ENCODE results near the gene INHBC.

Gene INHBC

GRCh38 chr12:57454213-57454565 is 19.6 kb downstream of the INHBC start:
- Histone ChIP-seq H3K27me3 (ENCODE audit: low read depth) (no peaks in the 10 kb centered on the region), H3K4me1 (peaks cover 12% of the 10 kb centered on the region), H3K9me3 (no peaks in the 10 kb centered on the region), H3K4me3 (no peak overlapping the region), H3K36me3 (replicated peaks) (no peaks in the 10 kb centered on the region)
- in situ Hi-C loops (cut with MboI; ENCODE audit: low sequenced_read_pairs): no loop called here
- no peak for DNase-seq (ENCODE audit: low spot score in 2 of 2)

GRCh38 chr12:57454566-57455373 is 20.2 kb downstream of the INHBC start, which contains the start of gene INHBE:
INHBE (plus strand) TSS chr12:57455307; CDS start chr12:57455537, 230 bp downstream.
- in situ Hi-C loops (cut with MboI; ENCODE audit: low sequenced_read_pairs): loop anchor here (5.0 kb wide), 1 partner anchor 192 kb away; no protein-coding TSS in a partner anchor
- Histone ChIP-seq H3K27me3 (ENCODE audit: low read depth) (no peaks in the 10 kb centered on the region), H3K9me3 (no peaks in the 10 kb centered on the region), H3K4me3 (peak within 1 kb of the TSS; percentile 12), H3K36me3 (replicated peaks) (no peaks in the 10 kb centered on the region), H3K4me1 (peaks cover 12% of the 10 kb centered on the region)
- DNase-seq (ENCODE audit: low spot score in 2 of 2): peak in 1 of 2 experiments; percentile 54

DNA sequence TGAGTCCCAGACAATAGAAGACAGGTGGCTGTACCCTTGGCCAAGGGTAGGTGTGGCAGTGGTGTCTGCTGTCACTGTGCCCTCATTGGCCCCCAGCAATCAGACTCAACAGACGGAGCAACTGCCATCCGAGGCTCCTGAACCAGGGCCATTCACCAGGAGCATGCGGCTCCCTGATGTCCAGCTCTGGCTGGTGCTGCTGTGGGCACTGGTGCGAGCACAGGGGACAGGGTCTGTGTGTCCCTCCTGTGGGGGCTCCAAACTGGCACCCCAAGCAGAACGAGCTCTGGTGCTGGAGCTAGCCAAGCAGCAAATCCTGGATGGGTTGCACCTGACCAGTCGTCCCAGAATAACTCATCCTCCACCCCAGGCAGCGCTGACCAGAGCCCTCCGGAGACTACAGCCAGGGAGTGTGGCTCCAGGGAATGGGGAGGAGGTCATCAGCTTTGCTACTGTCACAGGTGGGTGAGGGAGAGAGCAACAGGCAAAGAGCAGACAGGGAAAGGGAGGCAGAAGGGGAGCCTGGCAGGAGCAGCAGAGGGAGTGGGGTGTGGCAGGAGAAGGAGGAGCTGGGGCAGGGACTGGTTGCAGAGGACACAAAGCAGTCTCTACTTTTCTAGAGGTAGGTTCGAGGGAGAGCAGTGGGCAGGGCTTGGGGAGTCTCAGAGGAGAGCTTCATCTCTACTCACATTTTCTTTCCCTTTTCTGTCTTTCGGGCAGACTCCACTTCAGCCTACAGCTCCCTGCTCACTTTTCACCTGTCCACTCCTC is 21.0 kb downstream of the INHBC start:
- H3K4me1 ChIP-seq: peaks cover 12% of the 10 kb centered on the region
- no peaks in the 10 kb centered on the region for H3K36me3 ChIP-seq (replicated peaks)
- no peaks in the 10 kb centered on the region for H3K27me3 ChIP-seq (ENCODE audit: low read depth)
- peak overlapping the region; percentile 12 for H3K4me3 ChIP-seq
- no peak for DNase-seq (ENCODE audit: low spot score in 2 of 2)
- H3K9me3 ChIP-seq: no peaks in the 10 kb centered on the region
- in situ Hi-C loops (cut with MboI; ENCODE audit: low sequenced_read_pairs): loop anchor here (5.0 kb wide), 1 partner anchor 193 kb away; no protein-coding TSS in a partner anchor

DNA sequence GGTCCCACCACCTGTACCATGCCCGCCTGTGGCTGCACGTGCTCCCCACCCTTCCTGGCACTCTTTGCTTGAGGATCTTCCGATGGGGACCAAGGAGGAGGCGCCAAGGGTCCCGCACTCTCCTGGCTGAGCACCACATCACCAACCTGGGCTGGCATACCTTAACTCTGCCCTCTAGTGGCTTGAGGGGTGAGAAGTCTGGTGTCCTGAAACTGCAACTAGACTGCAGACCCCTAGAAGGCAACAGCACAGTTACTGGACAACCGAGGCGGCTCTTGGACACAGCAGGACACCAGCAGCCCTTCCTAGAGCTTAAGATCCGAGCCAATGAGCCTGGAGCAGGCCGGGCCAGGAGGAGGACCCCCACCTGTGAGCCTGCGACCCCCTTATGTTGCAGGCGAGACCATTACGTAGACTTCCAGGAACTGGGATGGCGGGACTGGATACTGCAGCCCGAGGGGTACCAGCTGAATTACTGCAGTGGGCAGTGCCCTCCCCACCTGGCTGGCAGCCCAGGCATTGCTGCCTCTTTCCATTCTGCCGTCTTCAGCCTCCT is 21.6 kb downstream of the INHBC start:
- no peaks in the 10 kb centered on the region for H3K27me3 ChIP-seq (ENCODE audit: low read depth)
- in situ Hi-C loops (cut with MboI; ENCODE audit: low sequenced_read_pairs): loop anchor here (5.0 kb wide), 1 partner anchor 194 kb away; no protein-coding TSS in a partner anchor
- DNase-seq (ENCODE audit: low spot score in 2 of 2): peak; percentile 53 to 78
- H3K4me3 ChIP-seq: peak overlapping the region; percentile 12
- H3K9me3 ChIP-seq: no peaks in the 10 kb centered on the region
- peaks cover 12% of the 10 kb centered on the region for H3K4me1 ChIP-seq
- no peaks in the 10 kb centered on the region for H3K36me3 ChIP-seq (replicated peaks)

GRCh38 chr12:57456737-57457490 is 22.3 kb downstream of the INHBC start:
- in situ Hi-C loops (cut with MboI; ENCODE audit: low sequenced_read_pairs): loop anchor here (5.0 kb wide), 1 partner anchor 195 kb away; no protein-coding TSS in a partner anchor
- peaks cover 12% of the 10 kb centered on the region for H3K4me1 ChIP-seq
- no peaks in the 10 kb centered on the region for H3K36me3 ChIP-seq (replicated peaks)
- DNase-seq (ENCODE audit: low spot score in 2 of 2): no peak
- no peak overlapping the region for H3K4me3 ChIP-seq
- no peaks in the 10 kb centered on the region for H3K27me3 ChIP-seq (ENCODE audit: low read depth)
- H3K9me3 ChIP-seq: no peaks in the 10 kb centered on the region

DNA sequence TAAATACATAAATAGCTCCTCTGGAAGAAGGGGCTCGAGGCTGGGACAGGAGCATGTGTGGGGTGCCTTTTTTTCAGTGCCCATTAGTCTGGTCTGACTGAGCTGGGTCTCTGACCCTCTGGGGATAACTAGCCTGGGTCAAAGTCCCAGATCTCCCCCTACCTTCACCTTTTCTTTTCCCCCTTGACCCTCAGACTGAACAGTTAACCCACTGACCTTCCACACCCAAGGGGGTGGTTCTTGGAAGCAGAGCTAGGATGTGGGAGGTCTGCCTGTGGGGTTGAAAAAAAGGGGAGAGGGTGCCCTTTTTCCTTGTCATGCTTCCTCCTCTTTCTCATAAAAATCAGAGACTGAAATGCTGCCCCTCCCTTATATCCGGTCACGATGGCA is 24.1 kb downstream of the INHBC start:
- peaks cover 17% of the 10 kb centered on the region for H3K4me1 ChIP-seq
- DNase-seq (ENCODE audit: low spot score in 2 of 2): no peak
- in situ Hi-C loops (cut with MboI; ENCODE audit: low sequenced_read_pairs): loop anchor here (5.0 kb wide), 1 partner anchor 196 kb away; no protein-coding TSS in a partner anchor
- H3K27me3 ChIP-seq (ENCODE audit: low read depth): no peaks in the 10 kb centered on the region
- H3K4me3 ChIP-seq: peak overlapping the region; percentile 49
- H3K9me3 ChIP-seq: no peaks in the 10 kb centered on the region
- no peaks in the 10 kb centered on the region for H3K36me3 ChIP-seq (replicated peaks)

- Histone ChIP-seq H3K36me3 (replicated peaks) (no peaks in the 10 kb centered on the region), H3K4me1 (peaks cover 17% of the 10 kb centered on the region), H3K9me3 (no peaks in the 10 kb centered on the region), H3K27me3 (ENCODE audit: low read depth) (no peaks in the 10 kb centered on the region), H3K4me3 (peak overlapping the region; percentile 49)
- in situ Hi-C loops (cut with MboI; ENCODE audit: low sequenced_read_pairs): loop anchor here (5.0 kb wide), 1 partner anchor 197 kb away; no protein-coding TSS in a partner anchor
- DNase-seq (ENCODE audit: low spot score in 2 of 2): peak; percentile 92 to 97
Observed at GRCh38 chr12:57459055-57459749, 24.6 kb downstream of the INHBC start.

GRCh38 chr12:57459750-57460467 is 25.3 kb downstream of the INHBC start, which contains the start of gene GLI1:
GLI1 (plus strand) TSS chr12:57459785; CDS start chr12:57463692, 3,907 bp downstream.
- peak within 1 kb of the TSS; percentile 49 for H3K4me3 ChIP-seq
- no peaks in the 10 kb centered on the region for H3K9me3 ChIP-seq
- H3K36me3 ChIP-seq (replicated peaks): no peaks in the 10 kb centered on the region
- peaks cover 5% of the 10 kb centered on the region; the same call in 1 of the 2 replicates for H3K27me3 ChIP-seq (ENCODE audit: low read depth)
- in situ Hi-C loops (cut with MboI; ENCODE audit: low sequenced_read_pairs): loop anchor here (5.0 kb wide), 1 partner anchor 198 kb away; no protein-coding TSS in a partner anchor
- peaks cover 13% of the 10 kb centered on the region for H3K4me1 ChIP-seq
- peak in 1 of 2 experiments; percentile 38 for DNase-seq (ENCODE audit: low spot score in 2 of 2)

- in situ Hi-C loops (cut with MboI; ENCODE audit: low sequenced_read_pairs): no loop called here
- DNase-seq (ENCODE audit: low spot score in 2 of 2): peak in 1 of 2 experiments; percentile 27
- H3K4me1 ChIP-seq: peaks cover 11% of the 10 kb centered on the region
Observed at GRCh38 chr12:57460468-57460784, 25.8 kb downstream of the INHBC start.

DNA sequence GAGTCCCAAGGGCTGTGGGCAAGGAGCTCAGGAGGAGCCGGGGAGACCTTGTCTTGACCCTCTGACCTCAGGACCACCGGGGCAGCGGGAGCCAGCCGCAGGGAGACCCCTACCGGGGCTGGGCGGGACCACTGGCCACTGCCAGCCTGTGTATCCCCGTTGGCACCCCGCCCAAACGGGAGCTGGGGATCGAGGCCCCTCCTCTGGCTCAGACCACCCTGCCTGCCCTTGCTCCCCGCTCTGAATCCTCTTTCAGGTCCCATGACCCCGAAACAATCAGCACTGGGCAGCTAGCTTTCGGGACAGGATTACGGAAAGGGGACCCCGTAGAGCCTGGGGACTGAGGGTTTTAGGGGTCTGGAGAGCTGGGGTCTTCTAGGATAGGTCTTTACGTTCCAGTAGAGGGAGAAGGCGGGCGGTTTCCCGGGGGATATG is 26.3 kb downstream of the INHBC start:
- DNase-seq (ENCODE audit: low spot score in 2 of 2): peak in 1 of 2 experiments; percentile 48
- no peaks in the 10 kb centered on the region for H3K36me3 ChIP-seq (replicated peaks)
- peaks cover 11% of the 10 kb centered on the region for H3K4me1 ChIP-seq
- in situ Hi-C loops (cut with MboI; ENCODE audit: low sequenced_read_pairs): no loop called here
- peak overlapping the region; percentile 49 for H3K4me3 ChIP-seq
- no peaks in the 10 kb centered on the region for H3K9me3 ChIP-seq
- H3K27me3 ChIP-seq (ENCODE audit: low read depth): peaks cover 5% of the 10 kb centered on the region; the same call in 1 of the 2 replicates

More at GRCh38 chr12:57460468-57460784, 25.8 kb downstream of the INHBC start:
- Histone ChIP-seq H3K9me3 (no peaks in the 10 kb centered on the region), H3K36me3 (replicated peaks) (no peaks in the 10 kb centered on the region), H3K27me3 (ENCODE audit: low read depth) (peaks cover 5% of the 10 kb centered on the region; the same call in 1 of the 2 replicates), H3K4me3 (peak overlapping the region; percentile 49)

DNA sequence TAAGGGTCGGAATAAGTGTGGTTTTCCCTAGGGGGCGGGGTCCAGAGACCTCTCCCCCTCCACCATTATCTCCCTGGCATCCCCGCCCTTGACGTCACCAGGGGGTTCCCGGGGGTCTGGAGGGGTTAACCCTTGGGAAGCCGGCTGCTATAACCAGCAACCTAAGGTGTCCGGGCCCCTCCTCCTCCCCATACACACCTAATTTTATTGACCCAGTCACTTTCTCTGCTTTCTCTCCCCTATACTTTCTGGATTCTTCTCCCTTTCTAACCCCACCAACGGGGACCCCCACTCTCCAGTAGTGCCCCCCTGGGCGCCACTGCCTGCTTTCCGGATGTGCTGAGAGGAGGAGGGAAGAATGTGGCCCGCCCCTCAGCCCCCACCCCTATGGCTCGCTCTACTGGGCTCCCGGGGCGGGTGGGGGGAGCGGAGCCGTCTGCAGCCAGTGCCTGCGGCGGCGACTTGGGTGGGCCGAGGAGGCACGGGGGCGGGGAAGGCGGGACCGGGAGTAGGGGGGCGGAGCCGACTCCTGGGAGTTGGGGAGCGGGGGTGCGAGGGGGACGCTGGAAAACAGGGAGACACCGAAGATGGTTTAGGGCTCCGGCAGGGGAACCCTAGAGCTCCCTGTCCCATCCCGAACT is 26.8 kb downstream of the INHBC start:
- peaks cover 5% of the 10 kb centered on the region; the same call in 1 of the 2 replicates for H3K27me3 ChIP-seq (ENCODE audit: low read depth)
- H3K4me3 ChIP-seq: peak overlapping the region; percentile 49
- H3K36me3 ChIP-seq (replicated peaks): no peaks in the 10 kb centered on the region
- no peaks in the 10 kb centered on the region for H3K9me3 ChIP-seq
- peak; percentile 55 to 89 for DNase-seq (ENCODE audit: low spot score in 2 of 2)
- peaks cover 11% of the 10 kb centered on the region for H3K4me1 ChIP-seq
- in situ Hi-C loops (cut with MboI; ENCODE audit: low sequenced_read_pairs): no loop called here

Data from HAP-1 (cell line).